Stimulated activated CD8-positive, alpha-beta memory T cell treated with anti-CD3 and anti-CD28 coated beads, Interleukin-12 subunit alpha, Interleukin-12 subunit beta, amount 100 ng/mL, for 1 hour (primary cell): ENCODE data around the gene SMIM44.
"Not testable (repeated sequence)": the region's sequence is repeated elsewhere in the genome, so short reads cannot be mapped to it uniquely, and the experiment has no call there.

ENCODE experiments used
- DNase-seq: peaks from one replicate; pipeline ENCODE4 v3.0.0-alpha.2; 2020; ENCODE audit warnings: low read depth

SMIM44 gene

GRCh38 chr19:3483226-3483628 is at the start of gene SMIM44:
Gene SMIM44 (minus strand): TSS chr19:3483441. CDS start chr19:3483403, 38 bp downstream.
- no peak for DNase-seq

GRCh38 chr19:3533033-3533432 is 49.8 kb upstream of the SMIM44 start:
- DNase-seq = no peak

- DNase-seq = no peak
Measured at GRCh38 chr19:3532154-3532786, 49.0 kb upstream of the SMIM44 start.

GRCh38 chr19:3531716-3532115 is 48.5 kb upstream of the SMIM44 start:
- DNase-seq = no peak

GRCh38 chr19:3530389-3530788 is 47.1 kb upstream of the SMIM44 start:
- no peak for DNase-seq

- DNase-seq = not testable (repeated sequence)
Measured at GRCh38 chr19:3529299-3529698, 46.1 kb upstream of the SMIM44 start.

- no peak for DNase-seq
Measured at GRCh38 chr19:3528539-3529211, 45.4 kb upstream of the SMIM44 start.

GRCh38 chr19:3528080-3528479 is 44.8 kb upstream of the SMIM44 start:
- DNase-seq = no peak

- DNase-seq = no peak
Measured at GRCh38 chr19:3527238-3527910, 44.1 kb upstream of the SMIM44 start.

GRCh38 chr19:3526507-3527237 is 43.4 kb upstream of the SMIM44 start:
- no peak for DNase-seq

- no peak for DNase-seq
Measured at GRCh38 chr19:3524904-3525451, 41.7 kb upstream of the SMIM44 start.

- no peak for DNase-seq
Measured at GRCh38 chr19:3524078-3524842, 41.0 kb upstream of the SMIM44 start.

- DNase-seq = no peak
Measured at GRCh38 chr19:3523361-3524077, 40.3 kb upstream of the SMIM44 start.

GRCh38 chr19:3522421-3523360 is 39.5 kb upstream of the SMIM44 start:
- DNase-seq = no peak

- DNase-seq = no peak
Measured at GRCh38 chr19:3521104-3521445, 37.8 kb upstream of the SMIM44 start.

- no peak for DNase-seq
Measured at GRCh38 chr19:3520166-3521103, 37.2 kb upstream of the SMIM44 start.

- no peak for DNase-seq
Measured at GRCh38 chr19:3519126-3519525, 35.9 kb upstream of the SMIM44 start.

- no peak for DNase-seq
Measured at GRCh38 chr19:3518659-3519058, 35.4 kb upstream of the SMIM44 start.

GRCh38 chr19:3518255-3518654 is 35.0 kb upstream of the SMIM44 start:
- no peak for DNase-seq
